Endothelial cell of umbilical vein (primary cell): ENCODE results near the gene SLC35F3. TPM values are rescaled to one million over a fixed set of nuclear protein-coding genes. Genes with fewer than 3 reads are reported as not detected.

Source experiments
- BruUV-seq: library from RNA; stranded (reverse); fragments of 400-500 nt; replicated peaks from 2 replicates; lab custom pipeline; 2021; lab: Mats Ljungman, UMichigan
- CTCF ChIA-PET: fragments of 300-600, 350-600 bp; sonication (Branson Sonifier 250); formaldehyde crosslinking; loops from one replicate; lab custom pipeline; 2021; ENCODE audit warnings: antibody characterized with exemption, inconsistent platforms; lab: Charles Lee
- POLR2A ChIA-PET: fragments of 300-600, 350-600 bp; sonication (Branson Sonifier 250); formaldehyde crosslinking; loops from one replicate; lab custom pipeline; 2021; ENCODE audit warnings: antibody characterized with exemption, inconsistent platforms; lab: Charles Lee
- DNase-seq: peaks from one replicate; pipeline ENCODE4 v3.0.0-alpha.2; 2011; ENCODE audit warnings: low read depth, low spot score
- FAIRE-seq: peaks from 2 replicates; lab custom pipeline; 2011; peaks lifted over from hg19 to GRCh38; lab: Jason Lieb, UNC
- H2AFZ ChIP-seq: 2 replicates; pipeline ENCODE4 v1.6.0; 2012; ENCODE audit warnings: low read depth, low read length, control low read depth, inconsistent platforms
- H3K27ac ChIP-seq: 2 replicates; pipeline ENCODE4 v1.5.1; 2011; ENCODE audit warnings: low read depth, mild to moderate bottlenecking, control low read depth, low read length, moderate library complexity; ENCODE audit not compliant: insufficient read depth
- H3K27me3 ChIP-seq, 2 experiments: 2 replicates each; pipeline versions ENCODE4 v1.6.0 to v1.6.1; 2011; ENCODE audit warnings: low read length in 2 of 2, mixed read lengths in 1 of 2; ENCODE audit not compliant: control insufficient read depth in 2 of 2, insufficient read depth in 2 of 2
- H3K36me3 ChIP-seq, 2 experiments: 2 replicates in 1 of 2; 3 replicates in 1 of 2; pipeline ENCODE4 v1.5.1; 2011; ENCODE audit warnings: low read length in 2 of 2, mild to moderate bottlenecking in 1 of 2, moderate library complexity in 1 of 2; ENCODE audit not compliant: control insufficient read depth in 2 of 2, insufficient read depth in 2 of 2; ENCODE audit errors: extremely low read depth in 1 of 2
- H3K4me1 ChIP-seq: 3 replicates; pipeline ENCODE4 v1.5.1; 2011; ENCODE audit warnings: mild to moderate bottlenecking, low read length; ENCODE audit not compliant: control insufficient read depth, insufficient read depth; ENCODE audit errors: extremely low read depth
- H3K4me2 ChIP-seq: 2 replicates; pipeline ENCODE4 v1.6.1; 2011; ENCODE audit warnings: low read length, control low read depth, mixed read lengths; ENCODE audit not compliant: insufficient read depth
- H3K4me3 ChIP-seq, 3 experiments: fragments of 200-600 bp in 1 of 3; sonication (generic), shearing (Covaris generic) in 1 of 3; replicated peaks in 1 of 3; 2 replicates each; pipeline ENCODE4 v1.5.1; 2011 to 2016; ENCODE audit warnings: control low read depth in 3 of 3, low read length in 3 of 3, mild to moderate bottlenecking in 2 of 3, inconsistent platforms in 1 of 3, low read depth in 1 of 3, moderate library complexity in 1 of 3; ENCODE audit not compliant: insufficient read depth in 1 of 3
- H3K79me2 ChIP-seq: 2 replicates; pipeline ENCODE4 v1.6.0; 2012; ENCODE audit warnings: low read length, inconsistent platforms; ENCODE audit not compliant: control insufficient read depth, insufficient read depth
- H3K9ac ChIP-seq: replicated peaks from 2 replicates; pipeline ENCODE3; 2011; ENCODE audit warnings: low read length, control low read depth; ENCODE audit not compliant: insufficient read depth; ENCODE audit errors: extremely low read depth
- H3K9me1 ChIP-seq: replicated peaks from 3 replicates; pipeline ENCODE4 v1.6.0; 2011; ENCODE audit warnings: mild to moderate bottlenecking, low read length; ENCODE audit not compliant: control insufficient read depth, insufficient read depth; ENCODE audit errors: extremely low read depth
- H3K9me3 ChIP-seq: replicated peaks from 2 replicates; pipeline ENCODE4 v1.5.1; 2012; ENCODE audit warnings: low read length, inconsistent platforms; ENCODE audit not compliant: control insufficient read depth, insufficient read depth
- H4K20me1 ChIP-seq: replicated peaks from 2 replicates; pipeline ENCODE3; 2011; ENCODE audit warnings: mild to moderate bottlenecking, low read length; ENCODE audit not compliant: control insufficient read depth, insufficient read depth; ENCODE audit errors: extremely low read depth
- EZH2 ChIP-seq: IDR thresholded peaks from 2 replicates; pipeline ENCODE4 v1.6.1; 2012; ENCODE audit warnings: borderline replicate concordance, low read depth, mild to moderate bottlenecking, moderate library complexity, low read length, inconsistent platforms; ENCODE audit not compliant: severe bottlenecking
- FOS ChIP-seq: IDR thresholded peaks from 2 replicates; pipeline ENCODE4 v1.6.1; 2011; ENCODE audit warnings: mild to moderate bottlenecking, low read length, moderate library complexity, borderline replicate concordance; ENCODE audit not compliant: insufficient read depth
- GATA2 ChIP-seq: IDR thresholded peaks from 2 replicates; pipeline ENCODE4 v1.7.0; 2011; ENCODE audit warnings: low read depth, mild to moderate bottlenecking, moderate library complexity, mixed read lengths, low read length; ENCODE audit not compliant: insufficient read length, insufficient read depth
- JUN ChIP-seq: IDR thresholded peaks from 2 replicates; pipeline ENCODE4 v1.6.1; 2011; ENCODE audit warnings: borderline replicate concordance, low read depth; ENCODE audit not compliant: insufficient read length, insufficient read depth
- MYC ChIP-seq: IDR thresholded peaks from one replicate; pipeline ENCODE4 v1.6.1; 2011; ENCODE audit warnings: mild to moderate bottlenecking, low read depth, low read length
- POLR2A ChIP-seq: IDR thresholded peaks from 2 replicates; pipeline ENCODE4 v1.6.1; 2012; ENCODE audit warnings: low read depth, mild to moderate bottlenecking, control low read depth, low read length
- POLR2AphosphoS5 ChIP-seq: IDR thresholded peaks from 2 replicates; pipeline ENCODE4 v1.6.1; 2012; ENCODE audit warnings: low read depth, mild to moderate bottlenecking, control low read depth, low read length, moderate library complexity; ENCODE audit not compliant: insufficient read depth
- dilution Hi-C: fragments of 300-500 bp; cut with MboI; formaldehyde crosslinking; loops from one replicate; pipeline ENCODE4 v1.15.0; 2019; ENCODE audit warnings: low sequenced_read_pairs; ENCODE audit not compliant: extremely low pct_ligation_motif_present
- intact Hi-C: fragments of 100-400 bp; cut with micrococcal nuclease; formaldehyde crosslinking; loops from one replicate; pipeline ENCODE4 v1.10.0; 2022
- polyA plus RNA-seq, 4 experiments: library from polyadenylated mRNA; depleted of rRNA in 3 of 4; stranded (reverse) in 3 of 4; unstranded in 1 of 4; fragments of >200 nt; gene quantifications; 2 replicates each; pipeline versions ENCODE4 v1.2.1 to v1.2.3, GENCODE V29; 2011 to 2012; ENCODE audit warnings: missing spikeins in 1 of 4
- total RNA-seq: library from RNA; stranded (reverse); gene quantifications from 2 replicates; pipeline ENCODE4 v1.2.3, GENCODE V29; 2021
- TF ChIP-seq, protein P1 (sequence below): IDR thresholded peaks from 2 replicates; pipeline ENCODE4 v1.6.1; 2011; ENCODE audit not compliant: insufficient read depth, insufficient read length
- TF ChIP-seq, protein P2 (sequence below), 2 donors: IDR thresholded peaks; 1 replicate in 1 of 2; 2 replicates in 1 of 2; pipeline ENCODE4 v1.5.1; 2011; ENCODE audit warnings: low read length in 2 of 2, mild to moderate bottlenecking in 2 of 2, moderate library complexity in 2 of 2, control low read depth in 1 of 2, inconsistent platforms in 1 of 2, low read depth in 1 of 2; ENCODE audit not compliant: insufficient read depth in 1 of 2; ENCODE audit errors: extremely low read depth in 1 of 2

SLC35F3 gene
- total and polyA plus RNA-seq, 2 donors (not counting 3 experiments of a cell fraction or from before 2014, with no cell fraction given) = not detected

DNA sequence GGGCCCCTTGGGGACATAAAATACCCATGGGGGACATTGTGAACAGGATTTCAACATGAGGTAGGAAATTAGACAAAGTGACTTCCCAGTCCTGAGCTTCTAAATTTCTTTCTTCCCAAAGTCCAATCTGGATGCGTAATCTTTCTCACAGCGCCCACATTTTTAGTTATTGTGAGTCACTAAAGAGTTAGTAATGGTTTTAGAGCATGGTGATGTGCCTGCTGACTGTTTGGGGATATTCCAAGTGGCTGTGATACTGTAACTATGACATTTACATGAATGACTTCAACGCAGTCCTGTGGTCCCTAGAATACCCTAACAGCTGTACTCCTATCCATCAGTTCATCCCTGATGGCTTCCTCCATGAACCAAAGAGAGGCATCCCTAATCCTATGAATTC is 244.7 kb downstream of the SLC35F3 start:
- Histone ChIP-seq H3K9me1 (no peaks in the 10 kb centered on the region), H3K27ac (no peak overlapping the region), H3K4me1 (no peaks in the 10 kb centered on the region), H3K4me3 (no peak overlapping the region), H3K9ac (no peak overlapping the region), H3K9me3 (no peaks in the 10 kb centered on the region), H3K79me2 (no peaks in the 10 kb centered on the region), H3K4me2 (no peak overlapping the region), H2AFZ (no peak overlapping the region), H3K36me3 (no peaks in the 10 kb centered on the region), H4K20me1 (no peaks in the 10 kb centered on the region), H3K27me3 (no peaks in the 10 kb centered on the region)
- DNase-seq = no peak
- intact Hi-C loops (no loop called here), dilution Hi-C loops (no loop called here)
- ChIA-PET CTCF (interaction anchor here (1.2 to 1.9 kb wide), 2 partner anchors 29 to 161 kb away, joined by 3 to 4 read pairs; no protein-coding TSS in a partner anchor), POLR2A (no interaction called here)
- no peak for FAIRE-seq
- no TSS peak for BruUV-seq
- TF ChIP-seq POLR2A (no peak), GATA2 (no peak), EZH2 (no peak), POLR2AphosphoS5 (no peak), MYC (no peak), JUN (no peak), FOS (no peak)
- TF ChIP-seq, protein P1, sequence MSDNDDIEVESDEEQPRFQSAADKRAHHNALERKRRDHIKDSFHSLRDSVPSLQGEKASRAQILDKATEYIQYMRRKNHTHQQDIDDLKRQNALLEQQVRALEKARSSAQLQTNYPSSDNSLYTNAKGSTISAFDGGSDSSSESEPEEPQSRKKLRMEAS = no peak
- TF ChIP-seq, protein P2, sequence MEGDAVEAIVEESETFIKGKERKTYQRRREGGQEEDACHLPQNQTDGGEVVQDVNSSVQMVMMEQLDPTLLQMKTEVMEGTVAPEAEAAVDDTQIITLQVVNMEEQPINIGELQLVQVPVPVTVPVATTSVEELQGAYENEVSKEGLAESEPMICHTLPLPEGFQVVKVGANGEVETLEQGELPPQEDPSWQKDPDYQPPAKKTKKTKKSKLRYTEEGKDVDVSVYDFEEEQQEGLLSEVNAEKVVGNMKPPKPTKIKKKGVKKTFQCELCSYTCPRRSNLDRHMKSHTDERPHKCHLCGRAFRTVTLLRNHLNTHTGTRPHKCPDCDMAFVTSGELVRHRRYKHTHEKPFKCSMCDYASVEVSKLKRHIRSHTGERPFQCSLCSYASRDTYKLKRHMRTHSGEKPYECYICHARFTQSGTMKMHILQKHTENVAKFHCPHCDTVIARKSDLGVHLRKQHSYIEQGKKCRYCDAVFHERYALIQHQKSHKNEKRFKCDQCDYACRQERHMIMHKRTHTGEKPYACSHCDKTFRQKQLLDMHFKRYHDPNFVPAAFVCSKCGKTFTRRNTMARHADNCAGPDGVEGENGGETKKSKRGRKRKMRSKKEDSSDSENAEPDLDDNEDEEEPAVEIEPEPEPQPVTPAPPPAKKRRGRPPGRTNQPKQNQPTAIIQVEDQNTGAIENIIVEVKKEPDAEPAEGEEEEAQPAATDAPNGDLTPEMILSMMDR (IDR thresholded peaks at IDR 0.05; ENCODE audit: extremely low read depth in 1 of 2, insufficient read depth in 1 of 2, low read depth in 1 of 2, low read length in 2 of 2) = no peak
